ENCODE data around the gene NAV2. TPM values are rescaled to one million over a fixed set of nuclear protein-coding genes. Genes with fewer than 3 reads are reported as not detected.

NAV2 gene
- total RNA-seq, 1 donor from 2014 or later: 10.3 TPM

- no peak for DNase-seq
- Mint-ChIP-seq H3K4me1 (peaks cover 15% of the 10 kb centered on the region), H3K36me3 (ENCODE audit: low read depth) (no peaks in the 10 kb centered on the region), H3K4me3 (no peak overlapping the region), H3K27me3 (no peaks in the 10 kb centered on the region), H3K9me3 (no peaks in the 10 kb centered on the region), H3K27ac (no peak overlapping the region)
- intact Hi-C loops (cut with micrococcal nuclease): no loop called here
- CTCF ChIA-PET: no interaction called here
- POLR2A ChIA-PET: no interaction called here
- TF ChIP-seq, protein P1, sequence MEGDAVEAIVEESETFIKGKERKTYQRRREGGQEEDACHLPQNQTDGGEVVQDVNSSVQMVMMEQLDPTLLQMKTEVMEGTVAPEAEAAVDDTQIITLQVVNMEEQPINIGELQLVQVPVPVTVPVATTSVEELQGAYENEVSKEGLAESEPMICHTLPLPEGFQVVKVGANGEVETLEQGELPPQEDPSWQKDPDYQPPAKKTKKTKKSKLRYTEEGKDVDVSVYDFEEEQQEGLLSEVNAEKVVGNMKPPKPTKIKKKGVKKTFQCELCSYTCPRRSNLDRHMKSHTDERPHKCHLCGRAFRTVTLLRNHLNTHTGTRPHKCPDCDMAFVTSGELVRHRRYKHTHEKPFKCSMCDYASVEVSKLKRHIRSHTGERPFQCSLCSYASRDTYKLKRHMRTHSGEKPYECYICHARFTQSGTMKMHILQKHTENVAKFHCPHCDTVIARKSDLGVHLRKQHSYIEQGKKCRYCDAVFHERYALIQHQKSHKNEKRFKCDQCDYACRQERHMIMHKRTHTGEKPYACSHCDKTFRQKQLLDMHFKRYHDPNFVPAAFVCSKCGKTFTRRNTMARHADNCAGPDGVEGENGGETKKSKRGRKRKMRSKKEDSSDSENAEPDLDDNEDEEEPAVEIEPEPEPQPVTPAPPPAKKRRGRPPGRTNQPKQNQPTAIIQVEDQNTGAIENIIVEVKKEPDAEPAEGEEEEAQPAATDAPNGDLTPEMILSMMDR (IDR thresholded peaks at IDR 0.05): no peak
- no peak for ATAC-seq (ENCODE audit: low read depth)
Observed at GRCh38 chr11:20046416-20046815, 333.8 kb downstream of the NAV2 start.

- Mint-ChIP-seq H3K27ac (no peak overlapping the region), H3K4me3 (no peak overlapping the region), H3K9me3 (no peaks in the 10 kb centered on the region), H3K36me3 (ENCODE audit: low read depth) (no peaks in the 10 kb centered on the region), H3K4me1 (peaks cover 15% of the 10 kb centered on the region), H3K27me3 (no peaks in the 10 kb centered on the region)
- TF ChIP-seq, protein P1 (IDR thresholded peaks at IDR 0.05): no peak
- DNase-seq: no peak
- ChIA-PET POLR2A (no interaction called here), CTCF (no interaction called here)
- ATAC-seq (ENCODE audit: low read depth): no peak
- intact Hi-C loops (cut with micrococcal nuclease): no loop called here
Observed at GRCh38 chr11:20047006-20047768, 334.6 kb downstream of the NAV2 start.

- DNase-seq (no peak), ATAC-seq (ENCODE audit: low read depth) (no peak)
- H3K27ac Mint-ChIP-seq: no peak overlapping the region
- H3K9me3 Mint-ChIP-seq: no peaks in the 10 kb centered on the region
- no peak overlapping the region for H3K4me3 Mint-ChIP-seq
- no peaks in the 10 kb centered on the region for H3K27me3 Mint-ChIP-seq
- TF ChIP-seq, protein P1 (IDR thresholded peaks at IDR 0.05): no peak
- H3K4me1 Mint-ChIP-seq: peaks cover 15% of the 10 kb centered on the region
- no peaks in the 10 kb centered on the region for H3K36me3 Mint-ChIP-seq (ENCODE audit: low read depth)
- POLR2A ChIA-PET: no interaction called here
- CTCF ChIA-PET: no interaction called here
- intact Hi-C loops (cut with micrococcal nuclease): no loop called here
Observed at GRCh38 chr11:20047769-20048154, 335.1 kb downstream of the NAV2 start.

DNA sequence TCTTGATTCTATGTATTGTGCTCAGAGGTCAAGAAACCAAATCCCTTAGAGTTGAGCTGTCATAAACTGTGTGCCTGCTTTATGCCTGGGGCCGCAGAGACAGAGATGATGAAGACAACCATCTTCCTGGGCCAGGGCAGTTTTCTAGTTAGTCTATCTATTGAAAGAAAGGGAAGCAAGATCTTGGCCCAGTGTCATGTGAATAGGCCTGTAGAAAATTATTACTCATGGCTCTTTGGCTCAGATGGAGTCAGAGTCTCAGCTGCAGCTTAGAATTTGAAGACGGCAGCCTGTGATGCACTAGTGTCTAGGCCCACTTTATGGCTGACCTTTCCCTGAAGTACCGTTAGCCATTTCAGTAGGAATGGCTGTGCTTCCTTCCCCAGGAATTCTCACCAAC is 335.6 kb downstream of the NAV2 start:
- POLR2A ChIA-PET: no interaction called here
- Mint-ChIP-seq H3K4me1 (peaks cover 15% of the 10 kb centered on the region), H3K4me3 (no peak overlapping the region), H3K27ac (no peak overlapping the region), H3K36me3 (ENCODE audit: low read depth) (no peaks in the 10 kb centered on the region), H3K9me3 (no peaks in the 10 kb centered on the region), H3K27me3 (no peaks in the 10 kb centered on the region)
- TF ChIP-seq, protein P1 (IDR thresholded peaks at IDR 0.05): no peak
- DNase-seq (no peak), ATAC-seq (ENCODE audit: low read depth) (no peak)
- intact Hi-C loops (cut with micrococcal nuclease): no loop called here
- CTCF ChIA-PET: no interaction called here

- Mint-ChIP-seq H3K4me1 (peaks cover 15% of the 10 kb centered on the region), H3K27me3 (no peaks in the 10 kb centered on the region), H3K4me3 (no peak overlapping the region), H3K9me3 (no peaks in the 10 kb centered on the region), H3K27ac (no peak overlapping the region), H3K36me3 (ENCODE audit: low read depth) (no peaks in the 10 kb centered on the region)
- ChIA-PET POLR2A (no interaction called here), CTCF (no interaction called here)
- TF ChIP-seq, protein P1 (IDR thresholded peaks at IDR 0.05): no peak
- ATAC-seq (ENCODE audit: low read depth): no peak
- no peak for DNase-seq
- intact Hi-C loops (cut with micrococcal nuclease): no loop called here
Observed at GRCh38 chr11:20048707-20049106, 336.1 kb downstream of the NAV2 start.

All from activated B cell treated with CpG ODN at 0.5 μM for 24 hours (primary cell).